Hematopoietic multipotent progenitor cell treated with erythropoietin and hydrocortisone succinate and interleukin-3 and kit ligand, for 15 days (in vitro differentiated cells): ENCODE measurements around the gene LRP1.

Experiments used
- DNase-seq: peaks from one replicate; pipeline ENCODE4 v3.0.0-alpha.2; 2015; ENCODE audit warnings: low spot score

The LRP1 gene

GRCh38 chr12:57154804-57155434 is 26.6 kb downstream of the LRP1 start:
- no peak for DNase-seq

- no peak for DNase-seq
These were observed 28.6 kb downstream of the LRP1 start for GRCh38 chr12:57156701-57157403.

GRCh38 chr12:57157588-57158173 is 29.4 kb downstream of the LRP1 start:
- no peak for DNase-seq

- DNase-seq = no peak
These were observed 29.9 kb downstream of the LRP1 start for GRCh38 chr12:57158186-57158585.

GRCh38 chr12:57158665-57159064 is 30.4 kb downstream of the LRP1 start:
- DNase-seq = no peak

GRCh38 chr12:57159311-57159710 is 31.0 kb downstream of the LRP1 start:
- DNase-seq = no peak

GRCh38 chr12:57160040-57160439 is 31.8 kb downstream of the LRP1 start:
- DNase-seq = no peak

GRCh38 chr12:57160741-57161140 is 32.5 kb downstream of the LRP1 start:
- no peak for DNase-seq

- no peak for DNase-seq
These were observed 33.2 kb downstream of the LRP1 start for GRCh38 chr12:57161491-57161890.

GRCh38 chr12:57162553-57163125 is 34.4 kb downstream of the LRP1 start:
- DNase-seq = no peak

GRCh38 chr12:57164454-57164853 is 36.2 kb downstream of the LRP1 start:
- DNase-seq = no peak

- no peak for DNase-seq
These were observed 36.8 kb downstream of the LRP1 start for GRCh38 chr12:57164966-57165625.

- DNase-seq = peak; percentile 33
These were observed 37.5 kb downstream of the LRP1 start for GRCh38 chr12:57165741-57166140.

- peak; percentile 32 for DNase-seq
These were observed 38.7 kb downstream of the LRP1 start for GRCh38 chr12:57166971-57167371.

- no peak for DNase-seq
These were observed 39.8 kb downstream of the LRP1 start for GRCh38 chr12:57168058-57168457.

- no peak for DNase-seq
These were observed 40.9 kb downstream of the LRP1 start for GRCh38 chr12:57169046-57169795.

GRCh38 chr12:57169969-57170368 is 41.7 kb downstream of the LRP1 start:
- DNase-seq = no peak

- DNase-seq = no peak
These were observed 42.1 kb downstream of the LRP1 start for GRCh38 chr12:57170408-57170807.

GRCh38 chr12:57170927-57171326 is 42.6 kb downstream of the LRP1 start:
- no peak for DNase-seq

- DNase-seq = no peak
These were observed 43.4 kb downstream of the LRP1 start for GRCh38 chr12:57171668-57172067.

GRCh38 chr12:57173089-57173488 is 44.8 kb downstream of the LRP1 start:
- DNase-seq = peak; percentile 48

GRCh38 chr12:57173683-57174082 is 45.4 kb downstream of the LRP1 start:
- DNase-seq = no peak
